SW 1271 (cell line): Measurements from ENCODE around the gene ANXA4.
"Not testable (repeated sequence)": the region's sequence is repeated elsewhere in the genome, so short reads cannot be mapped to it uniquely, and the experiment has no call there.

Experiments used
- DNase-seq, 2 experiments: peaks; one replicate each; lab custom pipeline; 2025; lab: John Stamatoyannopoulos, UW

Gene ANXA4

GRCh38 chr2:69804416-69804815 lies 62.5 kb downstream of the ANXA4 start:
- DNase-seq: no peak

GRCh38 chr2:69805887-69806286 lies 64.0 kb downstream of the ANXA4 start:
- DNase-seq: no peak

- DNase-seq: no peak
Observed at GRCh38 chr2:69807821-69808540, 66.0 kb downstream of the ANXA4 start.

- no peak for DNase-seq
Observed at GRCh38 chr2:69810550-69810949, 68.6 kb downstream of the ANXA4 start.

- no peak for DNase-seq
Observed at GRCh38 chr2:69811018-69811417, 69.1 kb downstream of the ANXA4 start.

- no peak for DNase-seq
Observed at GRCh38 chr2:69811591-69811990, 69.7 kb downstream of the ANXA4 start.

- DNase-seq: no peak
Observed at GRCh38 chr2:69815717-69816116, 73.8 kb downstream of the ANXA4 start.

GRCh38 chr2:69816923-69817542 lies 75.1 kb downstream of the ANXA4 start:
- peak; percentile 45 to 82 for DNase-seq

GRCh38 chr2:69817729-69818501 lies 76.0 kb downstream of the ANXA4 start:
- DNase-seq: no peak

GRCh38 chr2:69827796-69828540 lies 86.0 kb downstream of the ANXA4 start:
- no peak for DNase-seq

GRCh38 chr2:69828938-69829255 lies 87.0 kb downstream of the ANXA4 start:
- DNase-seq: no peak

- DNase-seq: peak; percentile 87 to 89
Observed at GRCh38 chr2:69829256-69830044, 87.5 kb downstream of the ANXA4 start, which contains the start of gene GMCL1. Gene GMCL1, plus strand, starts transcription at chr2:69829660. Its CDS starts 233 bp downstream, at chr2:69829893.

- peak in 1 of 2 experiments; percentile 25 for DNase-seq
Observed at GRCh38 chr2:69830045-69830905, 88.3 kb downstream of the ANXA4 start.

GRCh38 chr2:69830906-69831241 lies 88.9 kb downstream of the ANXA4 start:
- not testable (repeated sequence) for DNase-seq

GRCh38 chr2:69831354-69831905 lies 89.5 kb downstream of the ANXA4 start:
- DNase-seq: no peak

GRCh38 chr2:69833752-69834151 lies 91.8 kb downstream of the ANXA4 start:
- DNase-seq: no peak

- DNase-seq: no peak
Observed at GRCh38 chr2:69835666-69836065, 93.7 kb downstream of the ANXA4 start.

- no peak for DNase-seq
Observed at GRCh38 chr2:69836316-69836715, 94.4 kb downstream of the ANXA4 start.

- no peak for DNase-seq
Observed at GRCh38 chr2:69837533-69837932, 95.6 kb downstream of the ANXA4 start.

GRCh38 chr2:69843993-69844392 lies 102.1 kb downstream of the ANXA4 start:
- no peak for DNase-seq
